ENCODE results near the gene FAM53B. TPM values are rescaled to one million over a fixed set of nuclear protein-coding genes. Genes with fewer than 3 reads are reported as not detected.
A peak's percentile ranks its signal among the peaks of the same experiment; 100 is the strongest.
"Not testable (repeated sequence)": the region's sequence is repeated elsewhere in the genome, so short reads cannot be mapped to it uniquely, and the experiment has no call there.

The FAM53B gene
- total RNA-seq, 1 experiment from 2014 or later = 9.4 TPM

GRCh38 chr10:124622866-124623536 lies 121.2 kb downstream of the FAM53B start:
- no peaks in the 10 kb centered on the region for H3K36me3 ChIP-seq
- no peaks in the 10 kb centered on the region for H3K27me3 ChIP-seq
- H3K4me1 ChIP-seq = peaks cover 23% of the 10 kb centered on the region
- H3K9me3 ChIP-seq (replicated peaks) = no peaks in the 10 kb centered on the region
- no peak overlapping the region for H3K4me3 ChIP-seq
- DNase-seq = no peak
- no peak overlapping the region for H3K27ac ChIP-seq

- DNase-seq = no peak
- Histone ChIP-seq H3K27ac (no peak overlapping the region), H3K36me3 (no peaks in the 10 kb centered on the region), H3K27me3 (no peaks in the 10 kb centered on the region), H3K4me1 (peaks cover 14% of the 10 kb centered on the region), H3K9me3 (replicated peaks) (no peaks in the 10 kb centered on the region), H3K4me3 (no peak overlapping the region)
Observed at GRCh38 chr10:124622158-124622557, 122.0 kb downstream of the FAM53B start.

GRCh38 chr10:124621637-124622036 lies 122.5 kb downstream of the FAM53B start:
- no peak for DNase-seq
- peaks cover 9% of the 10 kb centered on the region for H3K4me1 ChIP-seq
- no peaks in the 10 kb centered on the region for H3K9me3 ChIP-seq (replicated peaks)
- no peaks in the 10 kb centered on the region for H3K27me3 ChIP-seq
- H3K36me3 ChIP-seq = no peaks in the 10 kb centered on the region
- no peak overlapping the region for H3K4me3 ChIP-seq
- no peak overlapping the region for H3K27ac ChIP-seq

- H3K4me1 ChIP-seq = peaks cover 3% of the 10 kb centered on the region; the same call in 1 of the 2 replicates
- H3K27ac ChIP-seq = no peak overlapping the region
- H3K36me3 ChIP-seq = no peaks in the 10 kb centered on the region
- no peak for DNase-seq
- no peak overlapping the region for H3K4me3 ChIP-seq
- no peaks in the 10 kb centered on the region for H3K9me3 ChIP-seq (replicated peaks)
- H3K27me3 ChIP-seq = no peaks in the 10 kb centered on the region
Observed at GRCh38 chr10:124619802-124620490, 124.2 kb downstream of the FAM53B start.

GRCh38 chr10:124619195-124619594 lies 125.0 kb downstream of the FAM53B start:
- H3K4me3 ChIP-seq = no peak overlapping the region
- H3K27me3 ChIP-seq = no peaks in the 10 kb centered on the region
- peaks cover 3% of the 10 kb centered on the region; the same call in 1 of the 2 replicates for H3K4me1 ChIP-seq
- H3K9me3 ChIP-seq (replicated peaks) = no peaks in the 10 kb centered on the region
- DNase-seq = no peak
- H3K27ac ChIP-seq = no peak overlapping the region
- H3K36me3 ChIP-seq = no peaks in the 10 kb centered on the region

GRCh38 chr10:124618470-124619073 lies 125.6 kb downstream of the FAM53B start:
- no peak overlapping the region for H3K4me3 ChIP-seq
- DNase-seq = no peak
- H3K36me3 ChIP-seq = no peaks in the 10 kb centered on the region
- H3K9me3 ChIP-seq (replicated peaks) = no peaks in the 10 kb centered on the region
- no peaks in the 10 kb centered on the region for H3K27me3 ChIP-seq
- peaks cover 3% of the 10 kb centered on the region; the same call in 1 of the 2 replicates for H3K4me1 ChIP-seq
- H3K27ac ChIP-seq = no peak overlapping the region

GRCh38 chr10:124616836-124617130 lies 127.4 kb downstream of the FAM53B start:
- Histone ChIP-seq H3K9me3 (replicated peaks) (no peaks in the 10 kb centered on the region), H3K4me1 (peaks cover 12% of the 10 kb centered on the region), H3K4me3 (no peak overlapping the region), H3K27me3 (no peaks in the 10 kb centered on the region), H3K36me3 (no peaks in the 10 kb centered on the region), H3K27ac (no peak overlapping the region)
- DNase-seq = no peak

- no peaks in the 10 kb centered on the region for H3K27me3 ChIP-seq
- H3K4me3 ChIP-seq = no peak overlapping the region
- H3K9me3 ChIP-seq (replicated peaks) = no peaks in the 10 kb centered on the region
- H3K36me3 ChIP-seq = no peaks in the 10 kb centered on the region
- DNase-seq = no peak
- peaks cover 12% of the 10 kb centered on the region for H3K4me1 ChIP-seq
- H3K27ac ChIP-seq = no peak overlapping the region
Observed at GRCh38 chr10:124616040-124616835, 127.9 kb downstream of the FAM53B start.

- Histone ChIP-seq H3K9me3 (replicated peaks) (no peaks in the 10 kb centered on the region), H3K4me3 (no peak overlapping the region), H3K27ac (no peak overlapping the region), H3K27me3 (no peaks in the 10 kb centered on the region), H3K36me3 (no peaks in the 10 kb centered on the region), H3K4me1 (peaks cover 12% of the 10 kb centered on the region)
- no peak for DNase-seq
Observed at GRCh38 chr10:124615259-124615658, 128.9 kb downstream of the FAM53B start.

GRCh38 chr10:124614003-124614659 lies 130.0 kb downstream of the FAM53B start:
- no peak for DNase-seq
- Histone ChIP-seq H3K36me3 (no peaks in the 10 kb centered on the region), H3K9me3 (replicated peaks) (no peaks in the 10 kb centered on the region), H3K4me1 (peaks cover 11% of the 10 kb centered on the region), H3K4me3 (no peak overlapping the region), H3K27ac (no peak overlapping the region), H3K27me3 (no peaks in the 10 kb centered on the region)

GRCh38 chr10:124612611-124613498 lies 131.3 kb downstream of the FAM53B start:
- peak; percentile 80 for DNase-seq

GRCh38 chr10:124611738-124612137 lies 132.4 kb downstream of the FAM53B start:
- peaks cover 9% of the 10 kb centered on the region for H3K4me1 ChIP-seq
- DNase-seq = no peak
- H3K9me3 ChIP-seq (replicated peaks) = no peaks in the 10 kb centered on the region
- no peaks in the 10 kb centered on the region for H3K36me3 ChIP-seq
- H3K27ac ChIP-seq = no peak overlapping the region
- no peaks in the 10 kb centered on the region for H3K27me3 ChIP-seq
- H3K4me3 ChIP-seq = no peak overlapping the region

More at GRCh38 chr10:124612611-124613498, 131.3 kb downstream of the FAM53B start:
- Histone ChIP-seq H3K4me1 (peaks cover 9% of the 10 kb centered on the region), H3K27me3 (no peaks in the 10 kb centered on the region), H3K36me3 (no peaks in the 10 kb centered on the region), H3K4me3 (no peak overlapping the region), H3K9me3 (replicated peaks) (no peaks in the 10 kb centered on the region), H3K27ac (peak overlapping the region; percentile 26; the same call in 1 of the 2 replicates)

- not testable (repeated sequence) for DNase-seq; H3K27me3 ChIP-seq; H3K4me3 ChIP-seq; H3K4me1 ChIP-seq; H3K9me3 ChIP-seq (replicated peaks); H3K27ac ChIP-seq; H3K36me3 ChIP-seq
Observed at GRCh38 chr10:124610851-124611250, 133.3 kb downstream of the FAM53B start.

- not testable (repeated sequence) for H3K27ac ChIP-seq; H3K4me1 ChIP-seq; H3K4me3 ChIP-seq; DNase-seq; H3K27me3 ChIP-seq; H3K36me3 ChIP-seq; H3K9me3 ChIP-seq (replicated peaks)
Observed at GRCh38 chr10:124610186-124610585, 134.0 kb downstream of the FAM53B start.

Data from SJCRH30 (cell line).